ENCODE data around the gene FAM171A1.

GRCh38 chr10:15278786-15279185 lies 92.3 kb downstream of the FAM171A1 start:
- TF ChIP-seq POLR2AphosphoS5 (IDR thresholded peaks at IDR 0.05; ENCODE audit: low read depth, low read length) (no peak), POLR2A (IDR thresholded peaks at IDR 0.05; ENCODE audit: low read depth, low read length) (no peak), SPI1 (IDR thresholded peaks at IDR 0.05; ENCODE audit: low read depth, low read length) (no peak), POU2F2 (IDR thresholded peaks at IDR 0.05; ENCODE audit: low read depth, low read length) (no peak)

Measured in GM12891 (cell line).